Right atrium auricular region (tissue), 2 donors: ENCODE results near the gene POLA2. TPM values are rescaled to one million over a fixed set of nuclear protein-coding genes. Genes with fewer than 3 reads are reported as not detected.

Source experiments
- DNase-seq: peaks from one replicate; pipeline ENCODE4 v3.0.0-alpha.2; 2019; ENCODE audit warnings: low spot score
- H3K27ac ChIP-seq, 2 donors: fragments of 200-600 bp; sonication (generic); 1 replicate in 1 of 2; 2 replicates in 1 of 2; pipeline ENCODE4 v1.5.1; 2016 to 2019
- H3K27me3 ChIP-seq, 2 donors: fragments of 200-600 bp; sonication (generic); one replicate each; pipeline versions ENCODE4 v1.5.1 to v1.6.0; 2017 to 2019
- H3K36me3 ChIP-seq: fragments of 200-600 bp; sonication (generic); one replicate; pipeline ENCODE4 v1.5.1; 2016
- H3K4me1 ChIP-seq, 2 donors: fragments of 200-600 bp; sonication (generic); one replicate each; pipeline versions ENCODE4 v1.5.1 to v1.6.0; 2017 to 2019
- H3K4me3 ChIP-seq, 2 donors: fragments of 200-600 bp; sonication (generic); 1 replicate in 1 of 2; 2 replicates in 1 of 2; pipeline ENCODE4 v1.5.1; 2017 to 2019; ENCODE audit warnings: mild to moderate bottlenecking in 1 of 2, moderate library complexity in 1 of 2
- H3K9me3 ChIP-seq, 2 donors: fragments of 200-600 bp; sonication (generic); one replicate each; pipeline ENCODE4 v1.5.1; 2019
- total RNA-seq, 2 donors: library from RNA; depleted of rRNA; stranded (reverse); fragments of >200 nt; gene quantifications; one replicate each; pipeline ENCODE4 v1.1.0, GENCODE V29; 2016
- TF ChIP-seq, protein P1 (sequence below), 2 donors: fragments of 200-600 bp; sonication (generic); IDR thresholded peaks; one replicate each; pipeline ENCODE4 v1.5.1; 2019; ENCODE audit warnings: antibody characterized with exemption in 2 of 2

Gene POLA2
- total RNA-seq, 2 donors from 2014 or later: 4.5 to 12.4 TPM

DNA sequence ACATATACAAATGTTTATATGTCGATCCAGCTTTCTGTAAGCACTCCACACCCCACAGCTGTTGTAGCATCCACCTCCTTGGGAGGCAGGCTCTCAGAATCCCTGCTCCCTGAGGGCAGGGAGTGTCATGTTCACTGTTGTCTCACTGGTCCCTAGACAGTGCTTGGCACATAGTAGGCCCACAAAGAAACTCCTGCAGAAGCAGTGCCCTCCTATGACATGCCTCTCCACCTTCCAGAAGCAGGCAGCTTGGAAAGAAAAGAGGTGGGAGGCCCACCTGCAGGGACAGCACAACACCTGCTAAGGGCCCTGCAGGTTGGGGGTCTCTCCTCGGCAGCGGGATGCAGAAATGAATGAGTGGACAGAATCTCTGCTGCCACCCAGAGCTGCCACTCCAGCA is 41.8 kb downstream of the POLA2 start:
- Histone ChIP-seq H3K36me3 (no peaks in the 10 kb centered on the region), H3K27me3 (no peaks in the 10 kb centered on the region), H3K4me3 (no peak overlapping the region), H3K9me3 (no peaks in the 10 kb centered on the region), H3K27ac (no peak overlapping the region), H3K4me1 (peaks cover 0 to 43% of the 10 kb centered on the region in 2 donors)
- no peak for DNase-seq
- TF ChIP-seq, protein P1, sequence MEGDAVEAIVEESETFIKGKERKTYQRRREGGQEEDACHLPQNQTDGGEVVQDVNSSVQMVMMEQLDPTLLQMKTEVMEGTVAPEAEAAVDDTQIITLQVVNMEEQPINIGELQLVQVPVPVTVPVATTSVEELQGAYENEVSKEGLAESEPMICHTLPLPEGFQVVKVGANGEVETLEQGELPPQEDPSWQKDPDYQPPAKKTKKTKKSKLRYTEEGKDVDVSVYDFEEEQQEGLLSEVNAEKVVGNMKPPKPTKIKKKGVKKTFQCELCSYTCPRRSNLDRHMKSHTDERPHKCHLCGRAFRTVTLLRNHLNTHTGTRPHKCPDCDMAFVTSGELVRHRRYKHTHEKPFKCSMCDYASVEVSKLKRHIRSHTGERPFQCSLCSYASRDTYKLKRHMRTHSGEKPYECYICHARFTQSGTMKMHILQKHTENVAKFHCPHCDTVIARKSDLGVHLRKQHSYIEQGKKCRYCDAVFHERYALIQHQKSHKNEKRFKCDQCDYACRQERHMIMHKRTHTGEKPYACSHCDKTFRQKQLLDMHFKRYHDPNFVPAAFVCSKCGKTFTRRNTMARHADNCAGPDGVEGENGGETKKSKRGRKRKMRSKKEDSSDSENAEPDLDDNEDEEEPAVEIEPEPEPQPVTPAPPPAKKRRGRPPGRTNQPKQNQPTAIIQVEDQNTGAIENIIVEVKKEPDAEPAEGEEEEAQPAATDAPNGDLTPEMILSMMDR (IDR thresholded peaks at IDR 0.05): no peak

GRCh38 chr11:65304110-65304509 is 42.3 kb downstream of the POLA2 start:
- no peaks in the 10 kb centered on the region for H3K36me3 ChIP-seq
- H3K27me3 ChIP-seq: no peaks in the 10 kb centered on the region
- H3K4me1 ChIP-seq: peaks cover 0 to 43% of the 10 kb centered on the region in 2 donors
- no peak overlapping the region for H3K4me3 ChIP-seq
- DNase-seq: no peak
- no peak overlapping the region for H3K27ac ChIP-seq
- no peaks in the 10 kb centered on the region for H3K9me3 ChIP-seq
- TF ChIP-seq, protein P1 (IDR thresholded peaks at IDR 0.05): no peak

- DNase-seq: no peak
- H3K4me3 ChIP-seq: no peak overlapping the region
- H3K27me3 ChIP-seq: no peaks in the 10 kb centered on the region
- H3K36me3 ChIP-seq: no peaks in the 10 kb centered on the region
- TF ChIP-seq, protein P1 (IDR thresholded peaks at IDR 0.05): no peak
- peaks cover 0 to 43% of the 10 kb centered on the region in 2 donors for H3K4me1 ChIP-seq
- H3K9me3 ChIP-seq: no peaks in the 10 kb centered on the region
- H3K27ac ChIP-seq: no peak overlapping the region
Observed at GRCh38 chr11:65304613-65305012, 42.9 kb downstream of the POLA2 start.

DNA sequence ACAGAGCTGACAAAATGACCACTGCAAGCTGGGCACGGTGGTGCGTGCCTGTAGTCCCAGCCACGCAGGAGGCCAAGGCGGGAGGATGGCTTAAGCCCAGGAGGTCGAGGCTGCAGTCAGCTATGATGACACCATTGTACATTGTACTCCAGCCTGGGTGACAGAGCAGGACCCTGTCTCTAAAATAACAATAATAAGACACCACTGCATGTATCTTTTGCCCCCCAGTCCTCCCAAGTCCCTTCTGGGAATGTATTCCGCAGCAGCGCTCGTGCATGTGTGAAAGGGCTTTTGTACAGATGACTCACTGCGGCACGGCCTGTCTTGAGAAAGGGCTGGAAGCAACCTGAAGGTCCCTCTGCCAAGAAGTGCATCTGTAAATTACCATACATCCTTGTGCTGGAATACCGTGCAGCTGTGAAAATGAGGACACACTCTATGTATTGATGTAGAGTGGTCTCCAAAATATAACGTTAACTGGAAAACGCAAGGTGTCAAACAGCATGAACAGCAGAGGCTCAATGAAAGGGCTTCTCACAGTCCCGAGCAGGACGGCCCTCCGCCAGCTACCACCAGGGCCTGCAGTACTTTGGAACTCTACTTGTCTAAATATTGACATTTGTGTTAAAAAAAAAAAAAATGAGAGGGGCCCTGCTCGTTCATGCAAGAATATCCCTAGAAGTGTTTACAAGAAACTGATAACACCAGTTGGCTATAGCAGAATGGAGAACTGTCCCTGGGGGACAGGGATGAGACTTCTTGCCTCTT is 43.9 kb downstream of the POLA2 start:
- H3K27ac ChIP-seq: peak overlapping the region in 1 of 2 donors; percentile 16
- H3K4me3 ChIP-seq: no peak overlapping the region
- no peaks in the 10 kb centered on the region for H3K36me3 ChIP-seq
- peaks cover 0 to 50% of the 10 kb centered on the region in 2 donors for H3K4me1 ChIP-seq
- TF ChIP-seq, protein P1 (IDR thresholded peaks at IDR 0.05): no peak
- no peak for DNase-seq
- no peaks in the 10 kb centered on the region for H3K27me3 ChIP-seq
- H3K9me3 ChIP-seq: no peaks in the 10 kb centered on the region

DNA sequence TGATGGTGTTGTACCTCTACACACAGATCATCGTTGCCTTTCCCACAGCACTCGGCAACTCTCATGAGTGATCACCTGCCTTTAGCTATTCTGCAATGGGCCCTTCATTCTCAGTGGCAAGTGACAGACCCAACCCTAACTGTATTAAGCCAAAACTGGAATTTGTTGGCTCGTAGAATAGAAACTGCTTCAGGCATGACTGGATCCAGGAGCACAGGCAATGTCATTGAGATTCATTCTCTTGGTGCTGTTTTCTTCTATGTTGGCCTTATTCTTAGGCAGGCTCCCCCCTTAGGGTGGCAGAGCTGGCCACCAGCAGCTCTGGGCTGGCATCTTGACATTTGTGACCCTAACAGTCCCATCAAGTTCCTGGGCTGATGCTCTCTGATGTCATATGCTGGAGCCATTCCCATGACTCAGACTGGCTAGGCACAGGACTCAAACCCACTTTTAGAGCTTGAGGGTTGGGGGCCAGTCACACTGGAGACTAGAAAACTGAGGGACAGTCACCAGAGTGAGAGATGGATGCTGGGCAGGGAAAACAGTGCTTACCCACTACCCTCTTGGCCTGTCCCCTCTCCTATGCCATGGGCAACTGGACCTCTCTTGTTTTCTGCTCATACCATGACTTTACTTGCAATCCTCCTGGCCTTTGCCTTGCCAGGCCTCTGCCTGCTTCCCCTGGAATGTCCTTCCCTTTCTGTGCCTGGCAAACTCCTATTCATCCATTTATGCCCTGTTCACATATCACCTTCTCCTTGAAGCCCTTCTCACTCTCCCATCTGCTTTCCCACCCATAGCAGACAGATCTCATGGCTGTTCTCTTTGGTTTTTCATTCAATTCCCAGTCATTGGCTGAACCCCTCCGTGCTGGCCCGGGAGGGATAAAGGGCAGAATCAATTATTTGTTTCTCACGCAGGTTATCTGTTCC is 45.8 kb downstream of the POLA2 start:
- TF ChIP-seq, protein P1 (IDR thresholded peaks at IDR 0.05): no peak
- Histone ChIP-seq H3K36me3 (no peaks in the 10 kb centered on the region), H3K4me1 (peaks cover 0 to 44% of the 10 kb centered on the region in 2 donors), H3K4me3 (no peak overlapping the region), H3K27ac (peak overlapping the region in 1 of 2 donors; percentile 17), H3K27me3 (no peaks in the 10 kb centered on the region), H3K9me3 (no peaks in the 10 kb centered on the region)
- DNase-seq: no peak
